Esophagus muscularis mucosa (tissue), 4 donors: ENCODE results near the gene MARCHF9. TPM values are rescaled to one million over a fixed set of nuclear protein-coding genes. Genes with fewer than 3 reads are reported as not detected.
A peak's percentile ranks its signal among the peaks of the same experiment; 100 is the strongest.

ENCODE experiments used
- DNase-seq: peaks from one replicate; pipeline ENCODE4 v3.0.0-alpha.2; 2017; ENCODE audit errors: extremely low spot score
- H3K27ac ChIP-seq, 4 donors: fragments of 200-600 bp; sonication (generic); replicated peaks in 1 of 4; 1 replicate in 3 of 4; 2 replicates in 1 of 4; pipeline ENCODE4 v1.5.1; 2016 to 2019; ENCODE audit warnings: mild to moderate bottlenecking in 1 of 4
- H3K27me3 ChIP-seq, 4 donors: fragments of 200-600 bp; sonication (generic); one replicate each; pipeline versions ENCODE4 v1.5.1 to v1.6.0; 2016 to 2019
- H3K36me3 ChIP-seq, 4 donors: fragments of 200-600 bp; sonication (generic); one replicate each; pipeline ENCODE4 v1.5.1; 2016 to 2019
- H3K4me1 ChIP-seq, 4 donors: fragments of 200-600 bp; sonication (generic); one replicate each; pipeline ENCODE4 v1.5.1; 2016 to 2019
- H3K4me3 ChIP-seq, 4 donors: fragments of 200-600 bp; sonication (generic); 1 replicate in 2 of 4; 2 replicates in 2 of 4; pipeline ENCODE4 v1.5.1; 2016 to 2019; ENCODE audit warnings: mild to moderate bottlenecking in 4 of 4, moderate library complexity in 1 of 4
- H3K9me3 ChIP-seq, 4 donors: fragments of 200-600 bp; sonication (generic); 1 replicate in 3 of 4; 2 replicates in 1 of 4; pipeline ENCODE4 v1.5.1; 2016 to 2019
- EP300 ChIP-seq: sonication (generic); formaldehyde crosslinking; IDR thresholded peaks from one replicate; pipeline ENCODE4 v1.6.1; 2017; ENCODE audit warnings: antibody characterized with exemption
- POLR2A ChIP-seq: fragments of 450-650 bp; IDR thresholded peaks from one replicate; pipeline ENCODE4 v1.6.1; 2017; ENCODE audit warnings: antibody characterized with exemption, moderate library complexity, mild to moderate bottlenecking, low read depth
- POLR2AphosphoS5 ChIP-seq, 2 donors: sonication (generic); formaldehyde crosslinking; IDR thresholded peaks; one replicate each; pipeline ENCODE4 v1.6.1; 2017; ENCODE audit warnings: antibody characterized with exemption in 2 of 2
- WGBS: methylation state at CpG from one replicate; pipeline ENCODE4 v1.1.5; 2018; 5-methylcytosine and 5-hydroxymethylcytosine counted together
- intact Hi-C: fragments of 100-400 bp; cut with DNase I; formaldehyde crosslinking; loops from one replicate; pipeline ENCODE4 v1.15.1; 2023
- total RNA-seq, 4 donors: library from RNA; depleted of rRNA; stranded (reverse); fragments of >200 nt; gene quantifications; one replicate each; pipeline versions ENCODE4 v1.1.0 to v1.2.1, GENCODE V29; 2016
- TF ChIP-seq, protein P1 (sequence below), 3 experiments: fragments of 200-600 bp in 2 of 3; fragments of 450-650 bp in 1 of 3; sonication (generic) in 2 of 3; IDR thresholded peaks; one replicate each; pipeline ENCODE4 v1.5.1; 2017 to 2019; ENCODE audit warnings: antibody characterized with exemption in 3 of 3, mild to moderate bottlenecking in 2 of 3, moderate library complexity in 1 of 3

Gene MARCHF9
- total RNA-seq, 4 donors from 2014 or later: 5.6 to 16.9 (median 10.7) TPM

DNA sequence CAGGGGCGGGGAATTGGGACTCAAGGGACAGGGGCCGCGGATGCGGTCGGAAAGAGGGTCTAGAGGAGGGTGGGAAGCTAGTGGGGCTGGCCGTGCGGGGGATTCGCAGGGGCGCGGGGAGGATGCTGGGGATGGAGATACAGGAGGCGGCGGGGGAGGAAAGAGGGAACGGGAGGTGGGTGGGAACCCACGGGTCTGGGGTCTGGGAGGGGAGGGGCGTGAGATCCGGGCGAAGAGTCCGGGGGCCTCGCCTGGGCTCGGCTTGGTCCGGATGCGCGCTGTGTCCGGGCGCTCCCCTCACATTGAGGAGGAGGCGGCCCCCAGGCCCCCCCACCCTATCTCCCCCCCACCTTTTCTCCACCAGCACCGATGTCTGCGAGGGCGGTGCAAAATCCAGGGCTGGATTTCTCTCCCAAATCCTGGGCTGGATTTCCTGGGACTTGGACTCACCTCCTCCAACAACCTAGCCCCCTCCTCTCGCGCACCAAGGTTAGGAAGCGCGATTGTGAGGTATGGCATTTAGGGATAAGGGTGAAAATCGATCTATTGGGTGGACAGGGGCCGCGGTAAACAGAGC is 16.2 kb upstream of the MARCHF9 start, which contains the start of gene AGAP2:
TSS of gene AGAP2 (minus strand) at position 82 of the 577 bp plus-strand sequence. CDS start 496 bp downstream, outside the sequence.
- 16% methylated on average over 35 of the region's 36 CpGs for WGBS
- H3K4me1 ChIP-seq: peaks cover 38 to 44% (median 40%) of the 10 kb centered on the region in 4 donors
- H3K27ac ChIP-seq: peak within 1 kb of the TSS in 2 of 4 donors; percentile 13 to 18
- no peaks in the 10 kb centered on the region for H3K9me3 ChIP-seq
- intact Hi-C loops: no loop called here
- no peaks in the 10 kb centered on the region for H3K36me3 ChIP-seq
- DNase-seq: no peak
- peaks cover 16 to 86% (median 56%) of the 10 kb centered on the region in 4 donors for H3K27me3 ChIP-seq
- TF ChIP-seq POLR2AphosphoS5 (IDR thresholded peaks at IDR 0.05) (no peak), POLR2A (no peak), EP300 (no peak)
- TF ChIP-seq, protein P1, sequence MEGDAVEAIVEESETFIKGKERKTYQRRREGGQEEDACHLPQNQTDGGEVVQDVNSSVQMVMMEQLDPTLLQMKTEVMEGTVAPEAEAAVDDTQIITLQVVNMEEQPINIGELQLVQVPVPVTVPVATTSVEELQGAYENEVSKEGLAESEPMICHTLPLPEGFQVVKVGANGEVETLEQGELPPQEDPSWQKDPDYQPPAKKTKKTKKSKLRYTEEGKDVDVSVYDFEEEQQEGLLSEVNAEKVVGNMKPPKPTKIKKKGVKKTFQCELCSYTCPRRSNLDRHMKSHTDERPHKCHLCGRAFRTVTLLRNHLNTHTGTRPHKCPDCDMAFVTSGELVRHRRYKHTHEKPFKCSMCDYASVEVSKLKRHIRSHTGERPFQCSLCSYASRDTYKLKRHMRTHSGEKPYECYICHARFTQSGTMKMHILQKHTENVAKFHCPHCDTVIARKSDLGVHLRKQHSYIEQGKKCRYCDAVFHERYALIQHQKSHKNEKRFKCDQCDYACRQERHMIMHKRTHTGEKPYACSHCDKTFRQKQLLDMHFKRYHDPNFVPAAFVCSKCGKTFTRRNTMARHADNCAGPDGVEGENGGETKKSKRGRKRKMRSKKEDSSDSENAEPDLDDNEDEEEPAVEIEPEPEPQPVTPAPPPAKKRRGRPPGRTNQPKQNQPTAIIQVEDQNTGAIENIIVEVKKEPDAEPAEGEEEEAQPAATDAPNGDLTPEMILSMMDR (IDR thresholded peaks at IDR 0.05): no peak
- H3K4me3 ChIP-seq: peak within 1 kb of the TSS; percentile 40 to 59 (median 48)

DNA sequence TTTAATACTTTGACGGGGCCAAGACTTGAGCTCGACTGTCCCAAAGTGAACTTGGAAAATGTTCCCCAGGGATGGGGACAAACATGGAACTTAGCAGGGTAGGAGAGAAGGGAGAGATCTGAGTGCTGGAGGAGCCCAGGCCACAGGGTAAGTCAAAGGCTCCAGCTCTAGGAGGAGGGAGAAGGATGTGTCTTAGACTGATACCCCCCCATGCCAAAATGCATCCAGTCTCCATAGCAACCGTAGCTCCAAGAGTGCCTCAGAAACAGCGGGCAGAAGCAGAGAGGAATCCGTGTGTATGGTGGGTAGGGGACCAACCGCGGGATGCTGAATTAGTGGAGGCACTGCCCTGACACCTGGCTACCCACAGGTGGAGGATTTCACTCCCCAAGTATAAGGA is 15.5 kb upstream of the MARCHF9 start:
- no peak for DNase-seq
- intact Hi-C loops: no loop called here
- Histone ChIP-seq H3K27me3 (peaks cover 16 to 80% (median 52%) of the 10 kb centered on the region in 4 donors), H3K4me1 (peaks cover 38 to 50% (median 45%) of the 10 kb centered on the region in 4 donors), H3K9me3 (no peaks in the 10 kb centered on the region), H3K36me3 (no peaks in the 10 kb centered on the region), H3K4me3 (no peak overlapping the region), H3K27ac (no peak overlapping the region)
- whole genome bisulfite sequencing: 15% methylated on average over 4 of the region's 7 CpGs
- TF ChIP-seq, protein P1 (IDR thresholded peaks at IDR 0.05): no peak

GRCh38 chr12:57739914-57740538 is 14.9 kb upstream of the MARCHF9 start:
- no peak for DNase-seq
- no peak overlapping the region for H3K27ac ChIP-seq
- no peaks in the 10 kb centered on the region for H3K36me3 ChIP-seq
- no peaks in the 10 kb centered on the region for H3K9me3 ChIP-seq
- H3K27me3 ChIP-seq: peaks cover 16 to 74% (median 48%) of the 10 kb centered on the region in 4 donors
- no peak for TF ChIP-seq POLR2AphosphoS5 (IDR thresholded peaks at IDR 0.05)
- no peak for TF ChIP-seq POLR2A
- TF ChIP-seq, protein P1 (IDR thresholded peaks at IDR 0.05): no peak
- TF ChIP-seq EP300: no peak
- peaks cover 38 to 51% (median 47%) of the 10 kb centered on the region in 4 donors for H3K4me1 ChIP-seq
- no peak overlapping the region for H3K4me3 ChIP-seq
- intact Hi-C loops: no loop called here
- 68% methylated on average over 4 of the region's 10 CpGs for WGBS

GRCh38 chr12:57740656-57741412 is 14.1 kb upstream of the MARCHF9 start:
- peaks cover 16 to 66% (median 39%) of the 10 kb centered on the region in 4 donors for H3K27me3 ChIP-seq
- intact Hi-C loops: no loop called here
- 69% methylated on average over 5 of the region's 5 CpGs for WGBS
- peak overlapping the region in 1 of 4 donors; percentile 27 for H3K4me3 ChIP-seq
- TF ChIP-seq EP300 (no peak), POLR2A (no peak), POLR2AphosphoS5 (IDR thresholded peaks at IDR 0.05) (no peak)
- TF ChIP-seq, protein P1 (IDR thresholded peaks at IDR 0.05): no peak
- no peak for DNase-seq
- H3K4me1 ChIP-seq: peaks cover 37 to 52% (median 47%) of the 10 kb centered on the region in 4 donors
- H3K36me3 ChIP-seq: no peaks in the 10 kb centered on the region
- no peaks in the 10 kb centered on the region for H3K9me3 ChIP-seq
- H3K27ac ChIP-seq: no peak overlapping the region
